ENCODE data around the gene MRGPRX4. TPM values are rescaled to one million over a fixed set of nuclear protein-coding genes. Genes with fewer than 3 reads are reported as not detected.

MRGPRX4 gene
- total and polyA plus RNA-seq, 10 donors, result not detected

DNA sequence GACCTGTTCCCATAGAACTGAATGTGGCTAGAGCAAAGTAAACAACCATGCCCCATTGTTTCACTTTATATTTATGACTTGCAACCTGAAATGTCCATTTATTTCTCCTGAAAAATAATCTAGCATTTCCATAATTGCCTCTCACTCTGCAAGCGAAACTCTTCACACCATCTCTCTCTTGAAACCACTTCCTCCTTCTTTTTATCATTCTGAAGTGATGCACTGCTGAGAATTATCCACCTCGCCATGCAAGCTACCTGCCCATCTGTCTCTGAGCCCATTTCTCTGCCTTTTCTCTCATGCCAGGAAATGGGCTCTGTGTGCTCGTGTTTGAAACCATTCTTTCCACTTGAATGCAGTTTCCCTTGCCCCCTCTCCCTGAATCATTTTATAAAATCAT is 26.8 kb upstream of the MRGPRX4 start:
- DNase-seq, result no peak
- TF ChIP-seq, protein P1, sequence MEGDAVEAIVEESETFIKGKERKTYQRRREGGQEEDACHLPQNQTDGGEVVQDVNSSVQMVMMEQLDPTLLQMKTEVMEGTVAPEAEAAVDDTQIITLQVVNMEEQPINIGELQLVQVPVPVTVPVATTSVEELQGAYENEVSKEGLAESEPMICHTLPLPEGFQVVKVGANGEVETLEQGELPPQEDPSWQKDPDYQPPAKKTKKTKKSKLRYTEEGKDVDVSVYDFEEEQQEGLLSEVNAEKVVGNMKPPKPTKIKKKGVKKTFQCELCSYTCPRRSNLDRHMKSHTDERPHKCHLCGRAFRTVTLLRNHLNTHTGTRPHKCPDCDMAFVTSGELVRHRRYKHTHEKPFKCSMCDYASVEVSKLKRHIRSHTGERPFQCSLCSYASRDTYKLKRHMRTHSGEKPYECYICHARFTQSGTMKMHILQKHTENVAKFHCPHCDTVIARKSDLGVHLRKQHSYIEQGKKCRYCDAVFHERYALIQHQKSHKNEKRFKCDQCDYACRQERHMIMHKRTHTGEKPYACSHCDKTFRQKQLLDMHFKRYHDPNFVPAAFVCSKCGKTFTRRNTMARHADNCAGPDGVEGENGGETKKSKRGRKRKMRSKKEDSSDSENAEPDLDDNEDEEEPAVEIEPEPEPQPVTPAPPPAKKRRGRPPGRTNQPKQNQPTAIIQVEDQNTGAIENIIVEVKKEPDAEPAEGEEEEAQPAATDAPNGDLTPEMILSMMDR (IDR thresholded peaks at IDR 0.05 in 8 of 11, conservative IDR thresholded peaks at IDR 0.05 in 3 of 11), result no peak
- TF ChIP-seq POLR2A (IDR thresholded peaks at IDR 0.05), result no peak
- no peak for TF ChIP-seq POLR2AphosphoS5 (IDR thresholded peaks at IDR 0.05)
- Histone ChIP-seq H3K27me3 (replicated peaks in 1 of 7) (peaks cover 0 to 19% (median 0%) of the 10 kb centered on the region in 7 donors), H3K9me3 (no peaks in the 10 kb centered on the region), H3K36me3 (no peaks in the 10 kb centered on the region), H3K27ac (no peak overlapping the region), H3K4me1 (no peaks in the 10 kb centered on the region), H3K4me3 (no peak overlapping the region)
- intact Hi-C loops (cut with DNase I; ENCODE audit: low total_unique reads), result no loop called here
- 37 to 46% (median 40%) methylated on average over 3 of the region's 3 CpGs for WGBS, 5 donors

DNA sequence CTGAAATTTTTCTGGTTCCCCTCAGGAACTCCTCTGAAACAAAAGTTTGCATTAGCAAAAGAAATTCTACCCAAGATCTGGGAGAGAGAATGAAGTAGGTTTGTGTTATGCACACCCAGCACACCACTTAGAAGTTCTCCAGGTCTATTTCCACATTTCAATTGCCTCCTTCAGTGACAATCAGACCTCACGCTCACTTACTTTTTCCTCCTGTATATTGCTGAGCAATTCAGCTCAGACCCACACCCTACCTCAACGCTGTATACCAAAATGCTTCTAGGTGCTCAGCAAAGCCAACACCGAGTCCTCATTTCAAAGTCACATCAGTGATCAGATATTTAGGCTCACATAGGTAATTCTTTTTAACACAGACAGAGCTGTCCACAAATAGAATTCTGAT is 21.1 kb upstream of the MRGPRX4 start:
- Histone ChIP-seq H3K36me3 (no peaks in the 10 kb centered on the region), H3K27ac (no peak overlapping the region), H3K4me3 (no peak overlapping the region), H3K27me3 (replicated peaks in 1 of 7) (peaks cover 0 to 14% (median 0%) of the 10 kb centered on the region in 7 donors), H3K4me1 (no peaks in the 10 kb centered on the region), H3K9me3 (no peaks in the 10 kb centered on the region)
- WGBS, 5 donors, result 79 to 91% (median 87%) methylated on average over 3 of the region's 3 CpGs
- TF ChIP-seq, protein P1 (IDR thresholded peaks at IDR 0.05 in 8 of 11, conservative IDR thresholded peaks at IDR 0.05 in 3 of 11), result no peak
- TF ChIP-seq POLR2A (IDR thresholded peaks at IDR 0.05), result no peak
- TF ChIP-seq POLR2AphosphoS5 (IDR thresholded peaks at IDR 0.05), result no peak
- intact Hi-C loops (cut with DNase I; ENCODE audit: low total_unique reads), result no loop called here
- no peak for DNase-seq

DNA sequence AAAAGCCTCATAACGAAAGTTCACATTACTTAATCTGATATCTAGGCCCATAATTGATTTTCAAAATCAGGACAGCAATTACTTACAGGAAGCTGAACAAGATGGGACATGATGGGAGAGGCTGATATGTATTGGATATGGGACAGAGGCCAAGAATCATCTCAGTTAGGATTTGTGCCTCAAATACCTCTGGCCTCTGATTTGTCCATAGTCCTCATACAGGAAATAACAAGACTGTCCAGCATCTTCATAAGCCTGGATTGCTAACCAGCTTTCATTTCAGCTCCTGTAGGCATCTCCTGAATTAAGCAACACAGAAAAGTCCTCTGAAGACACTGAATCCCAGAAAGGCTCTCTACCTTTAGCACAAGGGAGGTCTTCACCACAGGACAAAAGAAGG is 4.3 kb upstream of the MRGPRX4 start:
- Histone ChIP-seq H3K4me3 (no peak overlapping the region), H3K9me3 (peaks cover 0 to 7% (median 2%) of the 10 kb centered on the region in 8 donors), H3K4me1 (no peaks in the 10 kb centered on the region), H3K27ac (no peak overlapping the region), H3K27me3 (replicated peaks in 1 of 7) (peaks cover 0 to 8% (median 0%) of the 10 kb centered on the region in 7 donors), H3K36me3 (no peaks in the 10 kb centered on the region)
- intact Hi-C loops (cut with DNase I; ENCODE audit: low total_unique reads), result no loop called here
- 52 to 71% (median 69%) methylated on average over 1 of the region's 1 CpG for WGBS, 5 donors
- no peak for DNase-seq
- TF ChIP-seq POLR2A (IDR thresholded peaks at IDR 0.05) (no peak), POLR2AphosphoS5 (IDR thresholded peaks at IDR 0.05) (no peak)
- TF ChIP-seq, protein P1 (IDR thresholded peaks at IDR 0.05 in 8 of 11, conservative IDR thresholded peaks at IDR 0.05 in 3 of 11), result no peak

DNA sequence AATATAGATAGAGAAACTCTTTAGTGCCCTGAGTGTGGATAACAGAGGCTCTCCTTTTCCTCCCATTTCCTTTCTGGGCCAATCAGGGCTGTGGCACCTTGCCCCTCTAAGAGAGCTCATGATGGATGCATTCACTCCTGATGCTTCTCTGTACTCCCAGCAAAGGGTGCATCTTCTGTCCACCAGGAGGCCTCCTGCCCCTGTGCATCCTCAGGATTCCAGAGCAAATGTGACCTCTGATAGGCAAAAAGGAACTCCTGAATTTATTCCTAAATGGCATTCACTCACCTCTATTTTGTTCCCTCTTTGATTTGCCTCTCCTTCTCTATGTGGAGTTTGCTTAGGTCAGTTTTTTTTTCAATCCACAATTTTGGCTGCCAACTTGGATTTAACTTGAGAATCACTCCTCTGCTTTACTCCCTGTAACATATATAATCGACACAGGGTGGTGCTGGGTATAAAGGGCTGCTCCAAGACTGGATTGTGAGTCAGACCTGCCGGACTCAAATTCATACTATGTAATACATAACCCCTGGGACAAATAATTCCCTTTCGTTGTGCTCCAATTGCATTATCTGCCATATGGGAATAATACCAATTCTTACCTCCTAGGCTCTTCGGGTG is 1.1 kb upstream of the MRGPRX4 start:
- H3K9me3 ChIP-seq, result peaks cover 0 to 7% (median 1%) of the 10 kb centered on the region in 8 donors
- DNase-seq, result no peak
- intact Hi-C loops (cut with DNase I; ENCODE audit: low total_unique reads), result no loop called here
- TF ChIP-seq POLR2A (IDR thresholded peaks at IDR 0.05), result no peak
- TF ChIP-seq, protein P1 (IDR thresholded peaks at IDR 0.05 in 8 of 11, conservative IDR thresholded peaks at IDR 0.05 in 3 of 11), result peak in 8 of 11 experiments; percentile 9 to 53 (median 32)
- WGBS, 5 donors, result 71 to 86% (median 83%) methylated on average over 4 of the region's 4 CpGs
- H3K4me1 ChIP-seq, result no peaks in the 10 kb centered on the region
- no peak overlapping the region for H3K27ac ChIP-seq
- H3K4me3 ChIP-seq, result no peak overlapping the region
- peaks cover 0 to 8% (median 0%) of the 10 kb centered on the region in 7 donors for H3K27me3 ChIP-seq (replicated peaks in 1 of 7)
- no peaks in the 10 kb centered on the region for H3K36me3 ChIP-seq

All from spleen (tissue), 11 donors.